GM23248 (cell line): Measurements from ENCODE around the gene TOR1AIP2.

ENCODE experiments used
- EZH2 ChIP-seq: fragments of 200-600 bp; sonication (generic); IDR thresholded peaks from 2 replicates; pipeline ENCODE4 v1.6.1; 2018; ENCODE audit warnings: antibody characterized with exemption, mild to moderate bottlenecking; ENCODE audit not compliant: insufficient read depth, poor library complexity, severe bottlenecking
- EZH2phosphoT487 ChIP-seq: fragments of 200-600 bp; sonication (generic); IDR thresholded peaks from 2 replicates; pipeline ENCODE4 v1.6.1; 2018; ENCODE audit warnings: antibody characterized with exemption, moderate library complexity, mild to moderate bottlenecking, low read depth; ENCODE audit not compliant: insufficient read depth

DNA sequence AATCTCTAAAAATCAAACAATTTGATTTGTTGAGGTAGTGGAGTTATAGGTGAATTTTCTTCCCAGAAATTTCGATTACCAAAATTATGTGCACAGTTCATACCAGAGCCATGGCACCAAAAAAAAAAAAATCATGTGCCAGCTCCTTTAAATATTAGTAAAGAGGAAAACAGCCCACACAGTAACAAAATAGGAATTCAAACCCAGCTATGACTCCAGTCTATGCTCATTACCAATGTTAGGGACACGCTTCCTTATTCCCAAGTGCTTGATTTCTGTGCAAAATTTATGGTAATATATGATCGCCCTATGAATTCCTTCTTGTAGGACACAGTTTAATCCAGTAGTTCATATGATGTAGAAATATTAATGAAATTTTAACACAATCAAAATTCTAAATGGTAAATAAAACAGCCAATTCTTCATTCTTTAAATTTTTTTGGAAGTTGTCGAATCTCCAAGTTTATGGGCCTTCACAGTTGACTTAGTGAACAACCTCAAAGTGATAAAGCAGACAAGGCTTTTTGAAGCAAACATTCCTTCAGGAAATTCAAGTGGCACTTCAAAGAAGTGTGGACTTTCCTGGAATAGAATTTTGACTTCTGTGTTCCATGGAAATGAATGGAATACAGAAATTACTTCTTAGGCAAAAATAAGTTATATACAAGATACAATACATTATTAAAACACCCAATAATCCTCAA lies 1.9 kb downstream of the TOR1AIP2 start:
- TF ChIP-seq EZH2phosphoT487 (no peak), EZH2 (no peak)
